MG63 (cell line): ENCODE data around the gene SLC4A2. TPM values are rescaled to one million over a fixed set of nuclear protein-coding genes. Genes with fewer than 3 reads are reported as not detected.

ENCODE experiments used
- DNase-seq: peaks from one replicate; pipeline ENCODE4 v3.0.0-alpha.2; 2020
- H3K27me3 ChIP-seq: fragments of 250-450 bp; sonication (Bioruptor Pico); 2 replicates; pipeline ENCODE4 v1.5.1; 2020; ENCODE audit warnings: mild to moderate bottlenecking, moderate library complexity
- H3K36me3 ChIP-seq: fragments of 250-450 bp; sonication (Bioruptor Pico); 2 replicates; pipeline ENCODE4 v1.5.1; 2020; ENCODE audit warnings: mild to moderate bottlenecking, moderate library complexity
- H3K4me3 ChIP-seq: fragments of 250-450 bp; sonication (Bioruptor Pico); 2 replicates; pipeline ENCODE4 v1.5.1; 2020; ENCODE audit warnings: mild to moderate bottlenecking, moderate library complexity
- H3K9me3 ChIP-seq: fragments of 250-450 bp; sonication (Bioruptor Pico); 2 replicates; pipeline ENCODE4 v1.5.1; 2020; ENCODE audit warnings: mild to moderate bottlenecking, moderate library complexity
- total RNA-seq: library from RNA; depleted of rRNA; stranded (reverse); fragments of >200 nt; shearing (Covaris generic); gene quantifications from 2 replicates; pipeline ENCODE4 v1.2.3, GENCODE V29; 2014; ENCODE audit warnings: low replicate concordance; rRNA removed

Gene SLC4A2
- total RNA-seq, 1 experiment from 2014 or later = 81.5 TPM

GRCh38 chr7:151122276-151122675 lies 62.9 kb downstream of the SLC4A2 start:
- Histone ChIP-seq H3K4me3 (no peak overlapping the region), H3K27me3 (no peaks in the 10 kb centered on the region), H3K36me3 (peaks cover 13% of the 10 kb centered on the region), H3K9me3 (no peaks in the 10 kb centered on the region)
- DNase-seq = no peak

- H3K9me3 ChIP-seq = no peaks in the 10 kb centered on the region
- H3K4me3 ChIP-seq = no peak overlapping the region
- DNase-seq = no peak
- peaks cover 13% of the 10 kb centered on the region for H3K36me3 ChIP-seq
- no peaks in the 10 kb centered on the region for H3K27me3 ChIP-seq
Measured at GRCh38 chr7:151122796-151123157, 63.4 kb downstream of the SLC4A2 start.

- H3K36me3 ChIP-seq = peaks cover 13% of the 10 kb centered on the region
Measured at GRCh38 chr7:151123158-151123821, 63.9 kb downstream of the SLC4A2 start.

GRCh38 chr7:151123822-151124464 lies 64.6 kb downstream of the SLC4A2 start:
- DNase-seq = peak; percentile 59
- Histone ChIP-seq H3K4me3 (no peak overlapping the region), H3K36me3 (peaks cover 13% of the 10 kb centered on the region), H3K27me3 (no peaks in the 10 kb centered on the region), H3K9me3 (no peaks in the 10 kb centered on the region)

More at GRCh38 chr7:151123158-151123821, 63.9 kb downstream of the SLC4A2 start:
- H3K4me3 ChIP-seq = no peak overlapping the region
- H3K27me3 ChIP-seq = no peaks in the 10 kb centered on the region
- DNase-seq = no peak
- H3K9me3 ChIP-seq = no peaks in the 10 kb centered on the region

- H3K27me3 ChIP-seq = no peaks in the 10 kb centered on the region
- DNase-seq = no peak
- peaks cover 13% of the 10 kb centered on the region for H3K36me3 ChIP-seq
- H3K9me3 ChIP-seq = no peaks in the 10 kb centered on the region
- no peak overlapping the region for H3K4me3 ChIP-seq
Measured at GRCh38 chr7:151124481-151124880, 65.1 kb downstream of the SLC4A2 start.

- H3K9me3 ChIP-seq = no peaks in the 10 kb centered on the region
- no peak for DNase-seq
- H3K27me3 ChIP-seq = no peaks in the 10 kb centered on the region
- H3K4me3 ChIP-seq = no peak overlapping the region
- H3K36me3 ChIP-seq = peaks cover 11% of the 10 kb centered on the region
Measured at GRCh38 chr7:151124899-151125399, 65.6 kb downstream of the SLC4A2 start.

GRCh38 chr7:151125470-151125845 lies 66.1 kb downstream of the SLC4A2 start:
- no peak for DNase-seq
- no peak overlapping the region for H3K4me3 ChIP-seq
- H3K36me3 ChIP-seq = peaks cover 10% of the 10 kb centered on the region

GRCh38 chr7:151125846-151126481 lies 66.6 kb downstream of the SLC4A2 start:
- H3K9me3 ChIP-seq = no peaks in the 10 kb centered on the region
- no peaks in the 10 kb centered on the region for H3K27me3 ChIP-seq
- peaks cover 10% of the 10 kb centered on the region for H3K36me3 ChIP-seq
- no peak for DNase-seq
- no peak overlapping the region for H3K4me3 ChIP-seq

More at GRCh38 chr7:151125470-151125845, 66.1 kb downstream of the SLC4A2 start:
- Histone ChIP-seq H3K27me3 (no peaks in the 10 kb centered on the region), H3K9me3 (no peaks in the 10 kb centered on the region)

Other genes with a start within 250 kb of the SLC4A2 start
- not detected in 2 replicates for gene AOC1, start 207.1 kb upstream of the SLC4A2 start, total RNA-seq
- 0.33 TPM in 1 of 2 replicates, not detected in the other for gene KCNH2, start 81.3 kb upstream of the SLC4A2 start, total RNA-seq
- 0.20 TPM in 1 of 2 replicates, not detected in the other for gene NOS3, start 68.6 kb upstream of the SLC4A2 start, total RNA-seq
- not detected in 2 replicates for gene ATG9B, start 35.1 kb upstream of the SLC4A2 start, total RNA-seq
- gene ABCB8, start 31.1 kb upstream of the SLC4A2 start, total RNA-seq = 14.4 and 22.4 TPM in 2 replicates
- gene ASIC3, start 11.1 kb upstream of the SLC4A2 start, total RNA-seq = 0.76 TPM in 1 of 2 replicates, not detected in the other
- gene CDK5, start 1.7 kb upstream of the SLC4A2 start, total RNA-seq = 11.0 and 21.7 TPM in 2 replicates
- 47.5 and 71.5 TPM in 2 replicates for gene FASTK, start 21.2 kb downstream of the SLC4A2 start, total RNA-seq
- gene TMUB1, start 23.9 kb downstream of the SLC4A2 start, total RNA-seq = 5.2 and 32.9 TPM in 2 replicates
- gene AGAP3, start 26.9 kb downstream of the SLC4A2 start, total RNA-seq = 22.5 and 35.1 TPM in 2 replicates
- gene GBX1, start 108.1 kb downstream of the SLC4A2 start, total RNA-seq = not detected in 2 replicates
- not detected in 2 replicates for gene ASB10, start 127.7 kb downstream of the SLC4A2 start, total RNA-seq
- not detected in 2 replicates for gene H2BK1, start 150.9 kb downstream of the SLC4A2 start, total RNA-seq
- 48.4 and 75.0 TPM in 2 replicates for gene ABCF2, start 167.6 kb downstream of the SLC4A2 start, total RNA-seq
- 15.4 and 26.5 TPM in 2 replicates for gene CHPF2, start 172.9 kb downstream of the SLC4A2 start, total RNA-seq
- 12.0 and 14.2 TPM in 2 replicates for gene SMARCD3, start 189.1 kb downstream of the SLC4A2 start, total RNA-seq